DMS153 treated with DMSO at 0.1 percent for 48 hours (cell line): Measurements from ENCODE around the gene OR7A5.
"Not testable (repeated sequence)": the region's sequence is repeated elsewhere in the genome, so short reads cannot be mapped to it uniquely, and the experiment has no call there.

Experiments
- DNase-seq: peaks from one replicate; lab custom pipeline; 2025; ENCODE audit not compliant: unreplicated experiment; lab: John Stamatoyannopoulos, UW

The OR7A5 gene

GRCh38 chr19:14785102-14785793 is 49.7 kb downstream of the OR7A5 start:
- not testable (repeated sequence) for DNase-seq

GRCh38 chr19:14784730-14785101 is 50.3 kb downstream of the OR7A5 start:
- not testable (repeated sequence) for DNase-seq

- not testable (repeated sequence) for DNase-seq
Measured at GRCh38 chr19:14783410-14783998, 51.5 kb downstream of the OR7A5 start.

- no peak for DNase-seq
Measured at GRCh38 chr19:14782626-14783409, 52.2 kb downstream of the OR7A5 start.

GRCh38 chr19:14781713-14782536 is 53.1 kb downstream of the OR7A5 start:
- DNase-seq: not testable (repeated sequence)

GRCh38 chr19:14780622-14781225 is 54.3 kb downstream of the OR7A5 start:
- DNase-seq: not testable (repeated sequence)

- DNase-seq: no peak
Measured at GRCh38 chr19:14779151-14779550, 55.8 kb downstream of the OR7A5 start.

GRCh38 chr19:14778110-14778845 is 56.7 kb downstream of the OR7A5 start, which contains the start of gene ADGRE2:
Gene ADGRE2, minus strand, starts transcription at chr19:14778560. Its CDS starts 1,804 bp downstream, at chr19:14776756.
- DNase-seq: not testable (repeated sequence)

- DNase-seq: not testable (repeated sequence)
Measured at GRCh38 chr19:14777645-14778044, 57.3 kb downstream of the OR7A5 start.
